Fibroblast of skin of abdomen (primary cell): ENCODE data around the gene THAP4.
"Not testable (repeated sequence)": the region's sequence is repeated elsewhere in the genome, so short reads cannot be mapped to it uniquely, and the experiment has no call there.

Experiments
- DNase-seq: peaks from one replicate; pipeline ENCODE4 v3.0.0-alpha.2; 2013

THAP4 gene

DNA sequence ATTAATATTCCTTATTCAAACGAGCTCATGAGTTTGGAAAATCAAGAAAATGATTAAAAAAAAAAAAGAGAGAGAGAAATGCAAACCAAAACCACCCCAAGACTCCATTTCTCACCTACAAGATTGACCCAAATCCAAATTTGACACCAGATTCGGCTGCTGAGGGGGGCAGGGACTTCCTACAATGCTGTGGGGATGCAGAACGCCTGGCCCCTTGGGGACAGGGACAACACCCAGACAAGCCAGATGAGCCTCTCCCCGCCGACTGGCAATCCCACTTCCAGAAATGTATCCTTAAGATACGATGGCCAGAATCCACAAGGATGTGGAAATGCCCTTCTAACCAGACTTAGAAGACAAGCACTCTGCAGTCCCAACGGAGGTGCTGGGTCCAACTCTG is 57.7 kb downstream of the THAP4 start:
- no peak for DNase-seq

DNA sequence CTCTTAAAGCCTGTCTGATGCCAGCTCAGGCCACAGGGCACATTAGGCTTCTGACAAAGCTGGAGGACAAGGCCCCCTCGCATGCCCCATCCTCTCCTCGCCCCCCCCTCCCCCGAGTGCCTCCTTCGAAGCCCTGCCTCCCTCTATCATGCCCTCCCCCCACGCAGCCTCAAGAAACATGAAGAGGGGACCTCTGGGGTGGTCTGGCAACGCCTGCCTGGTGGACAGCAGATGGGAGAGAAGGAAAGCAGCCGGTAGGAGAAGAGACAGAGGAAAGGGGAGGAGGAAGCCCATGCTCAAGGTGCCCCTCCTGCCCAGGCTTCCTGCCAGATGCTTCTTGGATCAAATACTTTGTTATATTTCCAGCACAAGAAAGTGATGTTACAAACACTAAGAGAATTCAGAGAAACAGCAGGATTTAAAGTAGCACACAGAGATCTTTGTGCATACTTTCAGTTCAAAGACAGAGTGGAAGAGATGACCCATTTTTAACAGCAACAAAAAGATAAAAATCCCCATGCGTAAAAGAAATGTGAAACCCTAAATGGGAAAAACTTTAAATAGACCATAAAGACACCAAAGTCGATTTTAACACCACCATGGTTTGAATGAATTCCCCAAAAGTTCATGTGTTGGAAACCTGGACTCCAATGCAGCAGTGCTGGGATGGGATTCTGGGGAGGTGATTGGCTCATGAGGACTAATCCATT is 59.4 kb downstream of the THAP4 start:
- peak; percentile 66 for DNase-seq

- no peak for DNase-seq
These were observed 60.7 kb downstream of the THAP4 start for GRCh38 chr2:241576293-241576654.

DNA sequence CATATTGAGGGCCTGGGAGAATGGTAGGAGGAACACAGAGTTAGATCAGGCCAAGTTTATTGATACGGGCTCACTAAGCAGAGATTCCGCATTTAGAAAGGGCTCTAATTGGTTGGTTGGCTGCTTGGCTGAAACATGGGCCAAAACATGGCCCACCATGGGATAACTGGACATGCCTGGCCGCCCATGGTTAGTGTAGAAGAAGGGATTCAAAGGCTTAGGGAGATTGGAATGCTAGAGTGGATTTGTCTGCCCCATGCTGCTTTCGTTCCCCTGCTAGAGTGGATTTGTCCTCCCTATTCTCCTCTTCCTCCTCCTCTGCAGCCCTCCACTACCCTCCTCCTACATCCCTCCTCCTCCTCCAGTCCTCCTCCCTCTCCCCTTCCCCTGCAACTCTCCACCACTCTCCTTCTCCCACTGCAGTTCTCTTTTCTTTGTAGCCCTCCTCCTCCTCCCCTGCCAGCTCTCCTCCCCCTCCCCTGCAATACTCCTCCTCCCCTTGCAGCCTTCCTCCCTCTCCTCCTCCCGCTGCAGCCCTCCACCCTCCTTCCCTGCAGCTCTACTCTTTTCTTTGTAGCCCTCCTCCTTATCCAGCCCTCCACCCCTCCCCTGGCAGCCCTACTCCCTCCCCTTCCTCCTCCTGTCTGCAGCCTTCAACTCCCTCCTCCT is 61.2 kb downstream of the THAP4 start:
- DNase-seq: no peak

DNA sequence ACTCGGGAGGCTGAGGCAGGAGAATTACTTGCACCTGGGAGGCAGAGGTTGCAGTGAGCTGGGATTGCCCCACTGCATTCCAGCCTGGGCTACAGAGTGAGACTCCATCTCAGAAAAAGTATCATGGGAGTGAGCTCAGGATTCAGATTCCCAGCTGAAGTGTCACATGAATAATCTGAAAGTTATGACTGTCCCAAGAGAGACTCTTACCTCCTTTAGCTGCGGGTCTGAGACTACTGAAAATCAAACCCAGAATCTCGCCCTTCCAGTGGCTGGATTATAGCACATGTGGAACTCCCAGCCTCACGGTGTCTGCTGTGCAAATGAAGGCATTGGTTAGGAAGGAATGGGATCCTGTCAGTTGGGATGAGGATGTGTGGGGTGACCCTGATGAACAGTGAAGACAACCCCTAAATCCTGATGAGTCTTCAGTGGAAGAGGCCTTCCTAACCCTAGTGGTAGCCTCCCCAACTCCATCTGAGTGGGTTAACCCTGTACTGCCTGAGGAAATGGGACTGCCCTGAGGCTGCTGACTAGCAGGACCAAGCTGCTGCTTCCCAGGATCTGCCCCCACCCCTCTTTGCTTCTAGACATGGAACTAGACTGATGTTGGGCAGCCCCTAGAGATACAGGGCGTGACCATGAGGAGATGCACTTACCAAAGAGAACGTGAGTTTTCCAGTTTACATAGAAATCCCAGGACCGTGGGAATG is 61.9 kb downstream of the THAP4 start:
- no peak for DNase-seq

DNA sequence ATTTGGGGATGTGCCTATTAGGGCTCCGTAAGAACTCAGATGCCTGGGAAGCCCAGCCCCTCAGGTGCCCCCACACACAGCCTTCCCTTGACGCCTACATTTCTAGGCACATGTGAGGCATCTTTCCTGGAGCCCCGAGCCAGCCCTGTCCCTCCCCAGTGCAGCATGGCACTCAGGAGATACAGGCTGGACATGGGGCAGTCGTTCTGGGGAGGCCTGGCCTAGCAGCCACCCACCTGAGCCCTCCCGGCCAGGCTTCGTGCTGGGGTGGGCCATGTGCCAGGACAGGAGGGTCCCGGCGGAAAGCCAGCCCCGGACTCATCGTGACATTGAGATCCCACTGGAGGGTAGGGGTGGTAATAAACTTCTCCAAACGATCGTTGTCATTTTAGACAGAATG is 63.2 kb downstream of the THAP4 start:
- DNase-seq: no peak

- DNase-seq: not testable (repeated sequence)
These were observed 63.9 kb downstream of the THAP4 start for GRCh38 chr2:241572915-241573651.

DNA sequence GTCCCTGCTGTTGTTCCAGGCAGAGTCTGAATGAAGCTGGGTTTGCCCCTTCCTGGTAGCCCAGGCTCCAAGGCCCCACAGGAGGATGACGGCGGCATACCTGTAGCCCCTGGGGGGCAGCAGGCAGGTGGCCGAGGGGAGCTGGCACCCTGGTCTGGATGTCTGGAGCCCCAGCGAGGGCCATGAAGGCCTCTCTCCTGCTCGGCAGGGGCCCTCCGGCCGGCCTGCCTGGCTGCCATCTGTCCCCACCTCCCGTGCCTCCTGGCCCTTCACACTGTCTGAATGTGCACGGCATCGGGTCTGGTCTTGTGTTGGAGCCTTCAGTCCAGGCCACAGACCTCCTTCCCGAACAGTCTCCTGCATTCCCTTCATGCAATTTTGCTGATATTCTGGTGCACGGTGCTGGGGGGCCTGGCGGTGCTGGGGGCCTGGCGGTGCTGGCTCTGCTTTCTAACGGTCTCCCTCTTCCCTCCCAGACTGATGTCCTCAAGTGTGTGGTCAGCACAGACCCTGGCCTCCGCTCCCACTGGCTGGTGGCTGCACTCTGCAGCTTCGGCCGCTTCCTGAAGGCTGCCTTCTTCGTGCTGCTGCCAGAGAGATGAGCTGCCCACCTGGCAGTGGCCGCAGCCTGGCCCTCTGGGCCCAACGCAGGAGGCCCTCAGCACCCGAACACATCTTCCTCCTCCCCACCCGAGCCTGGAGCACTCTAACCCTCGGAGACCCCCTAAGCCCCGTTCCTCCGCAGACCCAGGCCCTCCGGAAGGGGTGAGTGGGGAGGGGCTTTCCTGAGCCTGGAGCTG is 64.9 kb downstream of the THAP4 start:
- no peak for DNase-seq

DNA sequence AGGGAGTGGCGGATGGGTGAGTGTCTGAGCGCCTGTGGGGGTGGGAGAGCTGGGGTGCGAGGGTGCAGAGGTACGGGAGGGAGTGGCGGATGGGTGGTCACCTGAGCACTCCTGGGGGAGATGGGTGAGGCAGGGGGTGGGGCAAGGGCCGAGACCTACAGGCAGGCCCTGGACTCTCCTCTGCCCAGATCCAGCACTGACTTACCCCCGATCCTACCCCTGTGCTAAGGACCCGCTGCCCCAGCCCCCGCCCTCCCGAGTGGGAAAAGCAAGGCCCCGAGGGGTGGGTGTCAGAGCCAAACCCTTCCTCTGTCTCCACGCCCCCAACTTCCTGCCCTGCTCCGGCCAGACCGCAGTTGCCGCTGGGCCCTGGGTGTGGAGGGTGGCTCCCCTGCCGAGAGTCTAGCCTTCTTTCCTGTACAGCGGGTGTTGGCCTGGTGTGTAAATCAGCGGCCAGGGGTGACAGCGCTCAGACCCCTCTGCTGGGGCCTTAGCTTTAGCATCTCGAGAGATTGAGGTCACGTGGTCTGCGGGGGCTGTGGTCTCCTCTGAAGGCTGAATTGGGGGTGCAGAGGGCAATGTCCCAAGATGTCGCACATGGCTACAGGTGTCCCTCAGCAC is 65.9 kb downstream of the THAP4 start:
- DNase-seq: no peak

GRCh38 chr2:241569831-241570281 is 67.1 kb downstream of the THAP4 start:
- DNase-seq: no peak

GRCh38 chr2:241568726-241569125 is 68.2 kb downstream of the THAP4 start:
- DNase-seq: no peak

- no peak for DNase-seq
These were observed 69.2 kb downstream of the THAP4 start for GRCh38 chr2:241567776-241568175.

DNA sequence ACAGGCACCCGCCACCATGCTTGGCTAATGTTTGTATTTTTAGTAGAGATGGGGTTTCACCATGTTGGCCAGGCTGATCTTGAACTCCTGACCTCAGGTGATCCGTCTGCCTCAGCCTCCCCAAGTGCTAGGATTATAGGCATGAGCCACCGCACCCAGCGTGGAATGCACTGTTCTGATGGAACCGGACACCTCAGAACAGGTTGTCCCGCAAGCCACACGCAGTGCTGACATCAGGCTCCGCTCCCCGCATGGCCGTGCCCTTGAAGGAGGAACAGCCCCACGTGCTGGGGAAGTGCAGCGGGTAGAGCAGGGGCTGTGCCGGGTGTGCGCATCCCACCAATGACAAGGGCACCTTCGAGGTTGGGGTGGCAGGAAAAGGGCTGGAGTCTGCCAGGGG is 69.7 kb downstream of the THAP4 start:
- DNase-seq: not testable (repeated sequence)

GRCh38 chr2:241566468-241566867 is 70.5 kb downstream of the THAP4 start:
- no peak for DNase-seq

- DNase-seq: not testable (repeated sequence)
These were observed 70.9 kb downstream of the THAP4 start for GRCh38 chr2:241566021-241566420.

DNA sequence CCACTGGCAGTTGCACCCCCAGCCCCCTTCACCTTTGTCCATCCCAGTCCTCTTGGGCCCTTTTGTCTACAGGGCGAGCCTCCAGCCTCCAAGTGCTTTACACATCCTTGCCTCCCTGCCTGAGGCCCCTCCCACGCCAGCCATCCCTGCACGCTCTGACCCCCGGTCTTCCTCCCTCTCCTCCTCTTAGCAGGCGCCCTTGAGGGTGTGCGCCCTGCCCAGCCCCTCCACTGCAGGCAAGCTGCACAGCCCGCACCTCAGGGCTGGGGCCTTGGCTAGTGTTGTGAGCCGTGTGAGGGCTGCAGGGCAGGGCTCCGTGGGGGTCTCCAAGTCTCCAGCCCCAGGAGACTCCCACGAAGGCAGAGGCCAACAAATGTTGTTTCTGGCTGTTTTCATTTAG is 71.5 kb downstream of the THAP4 start:
- no peak for DNase-seq

DNA sequence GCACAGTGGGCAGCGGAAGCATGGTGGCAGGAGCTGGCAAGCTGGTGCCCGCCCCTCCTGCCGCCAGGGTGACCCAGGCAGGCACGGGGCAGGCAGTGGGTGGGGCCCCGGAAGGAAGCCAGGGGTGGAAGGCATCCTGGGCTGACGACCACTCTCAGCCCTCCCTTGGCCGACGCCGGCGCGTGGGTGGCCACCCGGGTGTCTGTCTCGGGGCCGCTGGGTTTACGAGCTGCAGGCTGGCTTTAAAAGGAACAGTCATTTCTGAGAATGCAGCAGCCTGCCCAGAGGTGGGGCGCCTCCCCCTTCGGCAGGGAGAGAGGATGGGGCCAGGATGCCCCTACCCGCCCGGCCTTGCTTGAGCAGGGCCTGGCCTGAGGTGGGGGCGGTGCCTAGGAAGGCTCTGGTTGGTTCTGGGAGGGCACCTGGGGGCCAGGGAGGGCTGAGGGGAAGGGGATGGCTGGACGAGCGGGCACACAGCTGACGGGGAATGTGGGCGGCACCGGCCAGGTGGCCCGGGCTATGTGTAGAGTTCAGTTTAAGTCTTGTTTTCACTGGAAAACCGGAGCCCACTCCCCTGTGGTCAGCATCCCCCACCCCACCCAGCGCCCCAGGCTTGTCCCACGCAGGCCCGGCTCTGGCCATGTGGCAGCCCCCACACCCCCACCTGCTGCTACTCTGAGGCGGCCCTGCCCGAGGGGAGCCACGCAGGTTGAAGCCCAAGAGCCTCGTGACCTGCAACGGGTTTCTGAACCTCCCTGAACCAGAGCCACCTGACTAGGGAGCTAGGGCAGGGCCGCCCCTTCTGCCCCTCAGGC is 72.2 kb downstream of the THAP4 start:
- no peak for DNase-seq

- DNase-seq: no peak
These were observed 72.9 kb downstream of the THAP4 start for GRCh38 chr2:241563981-241564595.

DNA sequence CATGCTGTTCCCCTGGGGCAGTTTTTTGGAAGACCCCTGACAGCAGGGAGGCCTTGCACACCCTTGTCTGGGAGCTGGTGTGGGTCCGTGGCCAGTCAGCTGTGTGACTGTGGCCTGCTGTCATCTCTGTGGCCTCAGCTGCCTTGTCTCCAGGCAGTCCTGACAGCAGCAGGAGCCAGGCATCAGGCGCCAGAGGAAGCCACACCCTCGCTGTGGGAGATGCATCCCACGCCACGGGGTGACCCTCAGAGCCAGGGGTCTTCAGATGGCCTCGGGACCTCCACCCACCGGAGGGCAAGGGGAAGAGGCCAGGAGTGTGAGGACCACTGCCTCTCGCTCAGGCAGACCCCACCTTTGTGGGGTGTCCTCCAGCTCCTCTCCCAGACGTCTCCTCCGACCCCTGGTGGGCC is 73.4 kb downstream of the THAP4 start:
- DNase-seq: no peak

DNA sequence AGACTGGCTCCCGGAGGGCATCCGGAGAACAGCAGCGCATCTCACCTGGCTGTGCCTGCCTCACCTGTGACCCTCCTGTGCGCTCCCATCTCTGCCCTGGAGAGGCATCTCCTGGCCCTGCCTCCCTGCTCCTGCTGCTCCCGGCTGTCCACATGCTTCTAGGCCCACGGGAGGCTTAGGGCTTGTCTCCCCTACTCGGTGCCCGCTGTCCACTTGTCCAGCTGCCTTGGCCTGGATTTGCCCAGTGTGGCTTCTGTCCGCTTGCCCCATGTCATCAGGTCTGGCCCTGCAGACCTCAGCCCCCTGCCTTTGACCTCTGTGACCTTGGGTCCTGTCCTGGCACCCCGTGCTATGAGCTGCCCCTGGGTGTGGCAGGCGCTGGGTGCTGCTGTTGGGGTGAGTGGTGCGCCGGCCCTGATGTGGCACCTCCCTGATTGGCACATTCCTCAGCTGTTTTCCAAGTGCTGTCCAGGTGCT is 73.9 kb downstream of the THAP4 start:
- DNase-seq: no peak
